Left ventricle myocardium inferior (tissue), 1 donor: ENCODE measurements around the gene PLCB1. TPM values are rescaled to one million over a fixed set of nuclear protein-coding genes. Genes with fewer than 3 reads are reported as not detected.

Experiments used
- DNase-seq: peaks from one replicate; pipeline ENCODE4 v3.0.0-alpha.2; 2020
- H3K27ac ChIP-seq: fragments of 200-600 bp; replicated peaks from 2 replicates; pipeline ENCODE4 v1.8.0; 2021
- H3K27me3 ChIP-seq: fragments of 200-600 bp; 2 replicates; pipeline ENCODE4 v1.8.0; 2021; ENCODE audit warnings: low read depth
- H3K36me3 ChIP-seq: fragments of 200-600 bp; 2 replicates; pipeline ENCODE4 v1.8.0; 2021
- H3K4me1 ChIP-seq: fragments of 200-600 bp; 2 replicates; pipeline ENCODE4 v1.8.0; 2021
- H3K4me3 ChIP-seq: fragments of 200-600 bp; 2 replicates; pipeline ENCODE4 v1.8.0; 2021; ENCODE audit warnings: mild to moderate bottlenecking, moderate library complexity
- H3K9me3 ChIP-seq: fragments of 200-600 bp; replicated peaks from 2 replicates; pipeline ENCODE4 v1.8.0; 2021
- intact Hi-C: fragments of 100-400 bp; cut with micrococcal nuclease; formaldehyde crosslinking; loops from one replicate; pipeline ENCODE4 v1.11.0; 2022
- total RNA-seq: library from RNA; stranded (reverse); fragmentation: NEBNext Ultra II Directional; extraction: Animal tissue kit (Norgen Biotek cat#: 25700); gene quantifications from one replicate; pipeline ENCODE4 v1.2.1, GENCODE V29; 2021
- TF ChIP-seq, protein P1 (sequence below): fragments of 200-600 bp; IDR thresholded peaks from 2 replicates; pipeline ENCODE4 v1.8.0; 2021; ENCODE audit warnings: antibody characterized with exemption, mild to moderate bottlenecking, borderline replicate concordance
- donor health status: DM: no; HTN: yes; CAD: no; lungs with severe emphysema.

Gene PLCB1
- total RNA-seq, 1 donor from 2014 or later = 6.0 TPM

DNA sequence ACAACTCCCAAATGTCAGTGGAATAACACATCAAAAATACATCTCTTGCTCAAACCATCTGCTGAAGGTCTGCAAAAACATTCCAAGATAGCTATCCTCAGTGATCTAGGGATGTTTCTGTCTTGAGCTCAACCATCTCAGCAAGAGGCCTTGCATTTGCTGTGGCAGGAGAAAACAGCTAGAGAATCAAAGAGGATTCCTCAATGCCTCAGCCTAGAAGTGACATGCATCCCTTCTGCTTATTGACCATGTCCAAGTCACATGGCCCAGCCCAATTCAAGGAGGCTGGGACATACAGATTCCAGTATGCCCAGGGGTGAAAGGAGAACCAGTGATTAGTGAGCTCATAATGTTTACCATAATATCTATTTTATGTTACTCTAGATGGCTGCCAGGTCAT lies 269.5 kb downstream of the PLCB1 start:
- DNase-seq = no peak
- Histone ChIP-seq H3K27me3 (no peaks in the 10 kb centered on the region), H3K4me1 (peaks cover 13% of the 10 kb centered on the region), H3K9me3 (no peaks in the 10 kb centered on the region), H3K4me3 (no peak overlapping the region), H3K27ac (no peak overlapping the region), H3K36me3 (no peaks in the 10 kb centered on the region)
- TF ChIP-seq, protein P1, sequence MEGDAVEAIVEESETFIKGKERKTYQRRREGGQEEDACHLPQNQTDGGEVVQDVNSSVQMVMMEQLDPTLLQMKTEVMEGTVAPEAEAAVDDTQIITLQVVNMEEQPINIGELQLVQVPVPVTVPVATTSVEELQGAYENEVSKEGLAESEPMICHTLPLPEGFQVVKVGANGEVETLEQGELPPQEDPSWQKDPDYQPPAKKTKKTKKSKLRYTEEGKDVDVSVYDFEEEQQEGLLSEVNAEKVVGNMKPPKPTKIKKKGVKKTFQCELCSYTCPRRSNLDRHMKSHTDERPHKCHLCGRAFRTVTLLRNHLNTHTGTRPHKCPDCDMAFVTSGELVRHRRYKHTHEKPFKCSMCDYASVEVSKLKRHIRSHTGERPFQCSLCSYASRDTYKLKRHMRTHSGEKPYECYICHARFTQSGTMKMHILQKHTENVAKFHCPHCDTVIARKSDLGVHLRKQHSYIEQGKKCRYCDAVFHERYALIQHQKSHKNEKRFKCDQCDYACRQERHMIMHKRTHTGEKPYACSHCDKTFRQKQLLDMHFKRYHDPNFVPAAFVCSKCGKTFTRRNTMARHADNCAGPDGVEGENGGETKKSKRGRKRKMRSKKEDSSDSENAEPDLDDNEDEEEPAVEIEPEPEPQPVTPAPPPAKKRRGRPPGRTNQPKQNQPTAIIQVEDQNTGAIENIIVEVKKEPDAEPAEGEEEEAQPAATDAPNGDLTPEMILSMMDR = no peak
- intact Hi-C loops = no loop called here

- Histone ChIP-seq H3K4me3 (no peak overlapping the region), H3K27me3 (no peaks in the 10 kb centered on the region), H3K9me3 (no peaks in the 10 kb centered on the region), H3K4me1 (peaks cover 13% of the 10 kb centered on the region), H3K36me3 (no peaks in the 10 kb centered on the region), H3K27ac (no peak overlapping the region)
- no peak for DNase-seq
- intact Hi-C loops = no loop called here
- TF ChIP-seq, protein P1 = no peak
These were observed 270.7 kb downstream of the PLCB1 start for GRCh38 chr20:8402798-8403197.

DNA sequence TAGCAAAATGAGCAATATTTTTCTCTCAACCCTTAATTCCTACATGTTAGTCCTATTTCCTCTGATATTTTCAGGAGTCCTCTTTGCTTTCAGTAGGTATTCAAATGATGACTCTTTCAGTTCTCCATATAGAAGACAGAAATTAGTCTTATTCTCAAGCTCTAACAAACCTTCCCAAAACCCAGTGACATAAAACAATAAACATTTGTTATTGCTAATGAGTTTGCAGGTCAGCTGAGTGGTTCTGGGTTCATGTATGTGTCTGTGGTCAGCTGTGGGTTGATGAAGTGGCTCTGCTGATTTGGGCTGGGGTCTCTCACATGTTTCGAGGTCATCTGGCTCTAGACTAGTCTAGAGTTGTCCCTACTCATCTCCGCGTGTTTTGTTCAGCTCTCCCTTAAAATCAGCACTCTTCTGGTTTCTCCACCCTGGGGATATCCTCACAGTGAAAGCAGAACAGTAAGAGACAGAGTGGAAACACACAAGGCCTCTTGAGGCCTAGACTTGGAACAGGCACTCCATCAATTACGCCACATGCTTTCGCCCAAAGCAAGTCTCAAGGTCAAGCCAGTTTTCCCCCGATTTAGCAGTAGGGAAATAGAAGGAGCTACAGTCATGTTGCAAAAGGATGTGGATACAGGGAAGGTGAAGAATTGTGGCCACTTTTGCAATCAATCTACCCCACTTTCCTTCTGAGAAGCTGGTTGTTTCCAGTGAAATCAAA lies 273.0 kb downstream of the PLCB1 start:
- Histone ChIP-seq H3K27me3 (no peaks in the 10 kb centered on the region), H3K9me3 (no peaks in the 10 kb centered on the region), H3K27ac (no peak overlapping the region), H3K4me3 (no peak overlapping the region), H3K4me1 (peaks cover 8% of the 10 kb centered on the region), H3K36me3 (no peaks in the 10 kb centered on the region)
- DNase-seq = no peak
- intact Hi-C loops = no loop called here
- TF ChIP-seq, protein P1 = no peak

GRCh38 chr20:8406391-8406790 lies 274.3 kb downstream of the PLCB1 start:
- H3K4me3 ChIP-seq = no peak overlapping the region
- DNase-seq = no peak
- no peaks in the 10 kb centered on the region for H3K36me3 ChIP-seq
- intact Hi-C loops = no loop called here
- TF ChIP-seq, protein P1 = no peak
- no peaks in the 10 kb centered on the region for H3K27me3 ChIP-seq
- no peak overlapping the region for H3K27ac ChIP-seq
- H3K9me3 ChIP-seq = no peaks in the 10 kb centered on the region
- H3K4me1 ChIP-seq = no peaks in the 10 kb centered on the region

DNA sequence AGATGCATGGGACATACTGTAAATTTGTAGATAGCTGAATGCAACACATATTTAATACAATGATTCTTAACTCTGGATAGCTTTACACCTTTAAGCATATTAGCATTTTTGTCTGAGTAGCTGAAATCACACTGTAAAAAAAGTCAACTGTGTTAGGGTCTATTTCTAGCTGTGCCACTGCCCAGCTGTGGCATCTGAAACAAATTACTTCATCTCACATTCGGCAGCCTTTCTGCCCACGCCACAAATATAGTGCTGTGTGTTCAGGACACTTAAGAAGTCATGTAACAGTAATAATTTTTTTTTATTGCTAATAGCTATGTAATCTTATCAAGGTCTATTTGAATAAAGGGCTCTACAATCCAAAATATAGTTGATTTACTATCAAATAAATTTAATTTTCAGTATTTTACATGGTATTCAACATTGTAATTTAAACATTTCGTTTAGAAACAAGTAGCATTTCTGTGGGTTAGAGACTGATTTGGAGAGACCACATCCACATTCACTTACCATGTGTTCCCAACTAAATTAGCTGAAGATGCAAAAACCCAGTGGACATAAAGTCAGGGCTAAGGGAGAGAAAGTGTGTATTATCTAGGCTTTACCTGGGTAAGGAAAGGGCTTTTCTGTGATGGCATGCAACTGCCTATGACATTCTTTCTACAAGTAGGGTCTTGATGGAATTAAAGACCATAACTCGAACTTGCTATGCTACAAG lies 276.7 kb downstream of the PLCB1 start:
- no peaks in the 10 kb centered on the region for H3K9me3 ChIP-seq
- no peaks in the 10 kb centered on the region for H3K4me1 ChIP-seq
- H3K36me3 ChIP-seq = no peaks in the 10 kb centered on the region
- H3K27me3 ChIP-seq = no peaks in the 10 kb centered on the region
- no peak overlapping the region for H3K27ac ChIP-seq
- no peak for DNase-seq
- TF ChIP-seq, protein P1 = no peak
- intact Hi-C loops = no loop called here
- H3K4me3 ChIP-seq = no peak overlapping the region
